RWPE1 (cell line): ENCODE measurements around the gene COL20A1.
A peak's percentile ranks its signal among the peaks of the same experiment; 100 is the strongest.

Experiments
- CTCF ChIA-PET: fragments of 350-600 bp; sonication (Branson Sonifier 250); formaldehyde crosslinking; extraction: SDS; loops from one replicate; lab custom pipeline; 2021; lab: Yijun Ruan, JAX
- POLR2A ChIA-PET: fragments of 400-600 bp; formaldehyde crosslinking; extraction: SDS; loops from one replicate; lab custom pipeline; 2020; ENCODE audit warnings: antibody characterized with exemption; ENCODE audit not compliant: low non-redundant PET; lab: Yijun Ruan, JAX
- DNase-seq: peaks from one replicate; pipeline ENCODE4 v3.0.0; 2012; ENCODE audit warnings: low spot score
- H3K27ac ChIP-seq: fragments of 450-650 bp; 2 replicates; pipeline ENCODE4 v1.5.1; 2017
- CTCF ChIP-seq: fragments of 450-650 bp; conservative IDR thresholded peaks from 2 replicates; pipeline ENCODE4 v1.5.1; 2017; ENCODE audit warnings: low read depth, mild to moderate bottlenecking

Gene COL20A1

GRCh38 chr20:63289311-63290135 is 3.5 kb upstream of the COL20A1 start:
- CTCF ChIA-PET, result interaction anchor here (0.7 to 3.4 kb wide), 6 partner anchors 9 to 374 kb away, joined by 3 to 12 read pairs (median 4); no protein-coding TSS in a partner anchor
- POLR2A ChIA-PET, result no interaction called here
- no peak for TF ChIP-seq CTCF

GRCh38 chr20:63290136-63290676 is 2.8 kb upstream of the COL20A1 start:
- POLR2A ChIA-PET, result no interaction called here
- no peak for TF ChIP-seq CTCF
- CTCF ChIA-PET, result interaction anchor here (0.5 to 3.4 kb wide), 11 partner anchors 10 to 92 kb away, joined by 3 to 17 read pairs (median 3); no protein-coding TSS in a partner anchor
- no peak for DNase-seq
- no peak overlapping the region for H3K27ac ChIP-seq

More at GRCh38 chr20:63289311-63290135, 3.5 kb upstream of the COL20A1 start:
- no peak overlapping the region for H3K27ac ChIP-seq
- no peak for DNase-seq

- POLR2A ChIA-PET, result no interaction called here
- peak; percentile 80 for DNase-seq
- CTCF ChIA-PET, result interaction anchor here (0.6 to 3.1 kb wide), 17 partner anchors 10 to 791 kb away, joined by 3 to 17 read pairs (median 3); no protein-coding TSS in a partner anchor
- peak; percentile 90 for TF ChIP-seq CTCF
- no peak overlapping the region for H3K27ac ChIP-seq
These were observed 2.1 kb upstream of the COL20A1 start for GRCh38 chr20:63290677-63291472.

- DNase-seq, result no peak
- H3K27ac ChIP-seq, result no peak overlapping the region
- CTCF ChIA-PET, result interaction anchor here (0.5 to 3.1 kb wide), 8 partner anchors 11 to 478 kb away, joined by 3 to 17 read pairs (median 3); no protein-coding TSS in a partner anchor
- TF ChIP-seq CTCF, result no peak
- POLR2A ChIA-PET, result no interaction called here
These were observed 1.2 kb upstream of the COL20A1 start for GRCh38 chr20:63291811-63292210.

- ChIA-PET CTCF (interaction anchor here (0.5 to 3.1 kb wide), 3 partner anchors 17 to 69 kb away, joined by 3 to 17 read pairs (median 11); no protein-coding TSS in a partner anchor), POLR2A (no interaction called here)
- no peak for TF ChIP-seq CTCF
- DNase-seq, result no peak
- H3K27ac ChIP-seq, result no peak overlapping the region
These were observed 689 bp upstream of the COL20A1 start for GRCh38 chr20:63292292-63292701.

GRCh38 chr20:63293456-63293855 is 470 bp downstream of the COL20A1 start:
- H3K27ac ChIP-seq, result no peak overlapping the region
- ChIA-PET CTCF (interaction anchor here (0.6 to 3.1 kb wide), 3 partner anchors 59 to 70 kb away, joined by 3 to 17 read pairs (median 5); no protein-coding TSS in a partner anchor), POLR2A (no interaction called here)
- no peak for TF ChIP-seq CTCF
- DNase-seq, result no peak
